Lung microvascular endothelial cell (primary cell): ENCODE data around the gene DMKN. TPM values are rescaled to one million over a fixed set of nuclear protein-coding genes. Genes with fewer than 3 reads are reported as not detected.
A peak's percentile ranks its signal among the peaks of the same experiment; 100 is the strongest.

Source experiments
- DNase-seq, 2 donors: peaks; one replicate each; pipeline versions ENCODE4 v3.0.0 to v3.0.0-alpha.2; 2010; ENCODE audit warnings: low read depth in 2 of 2
- total RNA-seq: library from RNA; depleted of rRNA; stranded (reverse); fragments of >200 nt; gene quantifications from 2 replicates; pipeline ENCODE4 v1.2.1, GENCODE V29; 2014

DMKN gene
- total RNA-seq, 1 donor from 2014 or later = not detected

GRCh38 chr19:35549879-35550523, 36.6 kb upstream of the DMKN start:
- no peak for DNase-seq

GRCh38 chr19:35549174-35549788, 35.8 kb upstream of the DMKN start:
- DNase-seq = peak; percentile 73 to 82

- no peak for DNase-seq
These were observed 33.1 kb upstream of the DMKN start for GRCh38 chr19:35546532-35546931.

GRCh38 chr19:35545855-35546381, 32.5 kb upstream of the DMKN start:
- DNase-seq = peak; percentile 20 to 51

- peak; percentile 85 to 91 for DNase-seq
These were observed 31.8 kb upstream of the DMKN start, which contains the start of gene TMEM147 for GRCh38 chr19:35545001-35545854. Gene TMEM147, plus strand, starts transcription at chr19:35545626. Its CDS starts 114 bp downstream, at chr19:35545740.

- DNase-seq = no peak
These were observed 30.8 kb upstream of the DMKN start for GRCh38 chr19:35544110-35544802.

- DNase-seq = no peak
These were observed 30.0 kb upstream of the DMKN start for GRCh38 chr19:35543280-35544109.

- DNase-seq = no peak
These were observed 28.8 kb upstream of the DMKN start for GRCh38 chr19:35542209-35542608.

GRCh38 chr19:35540356-35540927, 27.0 kb upstream of the DMKN start:
- DNase-seq = no peak

GRCh38 chr19:35539850-35540249, 26.4 kb upstream of the DMKN start:
- no peak for DNase-seq

GRCh38 chr19:35539314-35539713, 25.9 kb upstream of the DMKN start:
- no peak for DNase-seq

- DNase-seq = no peak
These were observed 21.5 kb upstream of the DMKN start for GRCh38 chr19:35534803-35535480.

- DNase-seq = no peak
These were observed 20.5 kb upstream of the DMKN start for GRCh38 chr19:35533822-35534392.

GRCh38 chr19:35533201-35533821, 19.9 kb upstream of the DMKN start, which contains the start of gene GAPDHS:
Gene GAPDHS, plus strand, starts transcription at chr19:35533456. Its CDS starts 72 bp downstream, at chr19:35533528.
- DNase-seq = no peak

GRCh38 chr19:35531291-35531690, 17.8 kb upstream of the DMKN start:
- DNase-seq = no peak

GRCh38 chr19:35529241-35530218, 16.1 kb upstream of the DMKN start:
- no peak for DNase-seq

GRCh38 chr19:35528218-35529038, 15.0 kb upstream of the DMKN start, which contains the start of gene SBSN:
Gene SBSN, minus strand, starts transcription at chr19:35528311. Its CDS starts 30 bp downstream, at chr19:35528281.
- DNase-seq = no peak
